Stimulated activated naive CD8-positive, alpha-beta T cell treated with anti-CD3 and anti-CD28 coated beads, Interleukin-15, amount 100 ng/mL, for 72 hours (primary cell): ENCODE results near the gene PSMB9.
"Not testable (repeated sequence)": the region's sequence is repeated elsewhere in the genome, so short reads cannot be mapped to it uniquely, and the experiment has no call there.

ENCODE experiments used
- ATAC-seq: fragments of 150-1000 bp; cut with Tn5 transposase; 2 replicates; pipeline ENCODE4 v1.10.0; 2021; ENCODE audit warnings: mild to moderate bottlenecking, moderate library complexity
- DNase-seq, 2 donors: peaks; one replicate each; pipeline ENCODE4 v3.0.0; 2021 to 2022
- H3K27ac Mint-ChIP-seq, 2 donors: one replicate each; pipeline ENCODE4 v1.8.0; 2022; ENCODE audit warnings: mild to moderate bottlenecking in 2 of 2, mixed read lengths in 2 of 2, moderate library complexity in 2 of 2
- H3K27me3 Mint-ChIP-seq: one replicate; pipeline ENCODE4 v1.8.0; 2022; ENCODE audit warnings: mixed read lengths
- H3K4me1 Mint-ChIP-seq: one replicate; pipeline ENCODE4 v1.8.0; 2022; ENCODE audit warnings: mild to moderate bottlenecking, mixed read lengths
- H3K4me3 Mint-ChIP-seq, 2 donors: one replicate each; pipeline ENCODE4 v1.8.0; 2022; ENCODE audit warnings: mild to moderate bottlenecking in 2 of 2, mixed read lengths in 2 of 2, moderate library complexity in 1 of 2
- H3K9me3 Mint-ChIP-seq, 2 donors: one replicate each; pipeline ENCODE4 v1.8.0; 2022; ENCODE audit warnings: mixed read lengths in 2 of 2

Gene PSMB9

GRCh38 chr6:32867554-32868256 is 13.7 kb downstream of the PSMB9 start:
- peak; percentile 56 for ATAC-seq
- no peak for DNase-seq
- H3K4me1 Mint-ChIP-seq = peaks cover 50% of the 10 kb centered on the region
- H3K27me3 Mint-ChIP-seq = no peaks in the 10 kb centered on the region
- H3K9me3 Mint-ChIP-seq = no peaks in the 10 kb centered on the region
- H3K27ac Mint-ChIP-seq = peak overlapping the region; percentile 35 to 91
- H3K4me3 Mint-ChIP-seq = peak overlapping the region; percentile 49 to 72

GRCh38 chr6:32868257-32868788 is 14.3 kb downstream of the PSMB9 start:
- Mint-ChIP-seq H3K4me3 (no peak overlapping the region), H3K4me1 (peaks cover 50% of the 10 kb centered on the region), H3K27ac (no peak overlapping the region), H3K9me3 (no peaks in the 10 kb centered on the region), H3K27me3 (no peaks in the 10 kb centered on the region)
- DNase-seq = peak; percentile 81 to 83
- peak; percentile 80 for ATAC-seq

GRCh38 chr6:32873947-32874346 is 20.0 kb downstream of the PSMB9 start:
- not testable (repeated sequence) for H3K27ac Mint-ChIP-seq, H3K4me3 Mint-ChIP-seq, ATAC-seq, DNase-seq, H3K27me3 Mint-ChIP-seq, H3K9me3 Mint-ChIP-seq
- H3K4me1 Mint-ChIP-seq = peaks cover 14% of the 10 kb centered on the region

GRCh38 chr6:32876603-32877002 is 22.6 kb downstream of the PSMB9 start:
- H3K27ac Mint-ChIP-seq = no peak overlapping the region
- H3K4me3 Mint-ChIP-seq = no peak overlapping the region
- DNase-seq (no peak), ATAC-seq (no peak)
- H3K4me1 Mint-ChIP-seq = no peaks in the 10 kb centered on the region
- H3K27me3 Mint-ChIP-seq = no peaks in the 10 kb centered on the region
- H3K9me3 Mint-ChIP-seq = no peaks in the 10 kb centered on the region

- Mint-ChIP-seq H3K27ac (no peak overlapping the region), H3K9me3 (no peaks in the 10 kb centered on the region), H3K4me1 (no peaks in the 10 kb centered on the region), H3K27me3 (no peaks in the 10 kb centered on the region), H3K4me3 (no peak overlapping the region)
- DNase-seq (no peak), ATAC-seq (no peak)
These were observed 25.7 kb downstream of the PSMB9 start for GRCh38 chr6:32879691-32880090.

GRCh38 chr6:32880962-32881361 is 27.0 kb downstream of the PSMB9 start:
- H3K4me3 Mint-ChIP-seq, ATAC-seq: not testable (repeated sequence)

GRCh38 chr6:32882879-32883250 is 28.9 kb downstream of the PSMB9 start:
- ATAC-seq = no peak
- Mint-ChIP-seq H3K9me3 (no peaks in the 10 kb centered on the region), H3K27me3 (no peaks in the 10 kb centered on the region), H3K27ac (no peak overlapping the region), H3K4me3 (no peak overlapping the region), H3K4me1 (no peaks in the 10 kb centered on the region)
- no peak for DNase-seq

More at GRCh38 chr6:32880962-32881361, 27.0 kb downstream of the PSMB9 start:
- not testable (repeated sequence) for H3K4me1 Mint-ChIP-seq, H3K9me3 Mint-ChIP-seq, H3K27me3 Mint-ChIP-seq, DNase-seq, H3K27ac Mint-ChIP-seq

- no peaks in the 10 kb centered on the region for H3K27me3 Mint-ChIP-seq
- H3K4me1 Mint-ChIP-seq = no peaks in the 10 kb centered on the region
- no peaks in the 10 kb centered on the region for H3K9me3 Mint-ChIP-seq
- H3K27ac Mint-ChIP-seq = no peak overlapping the region
- no peak for DNase-seq
- ATAC-seq = no peak
- H3K4me3 Mint-ChIP-seq = no peak overlapping the region
These were observed 29.8 kb downstream of the PSMB9 start for GRCh38 chr6:32883789-32884188.

- H3K27ac Mint-ChIP-seq = no peak overlapping the region
- DNase-seq (no peak), ATAC-seq (no peak)
- H3K27me3 Mint-ChIP-seq = no peaks in the 10 kb centered on the region
- H3K4me1 Mint-ChIP-seq = no peaks in the 10 kb centered on the region
- no peak overlapping the region for H3K4me3 Mint-ChIP-seq
- no peaks in the 10 kb centered on the region for H3K9me3 Mint-ChIP-seq
These were observed 31.8 kb downstream of the PSMB9 start for GRCh38 chr6:32885698-32886286.

- Mint-ChIP-seq H3K27ac (no peak overlapping the region), H3K4me3 (no peak overlapping the region), H3K4me1 (no peaks in the 10 kb centered on the region), H3K27me3 (no peaks in the 10 kb centered on the region), H3K9me3 (no peaks in the 10 kb centered on the region)
- ATAC-seq (no peak), DNase-seq (no peak)
These were observed 32.8 kb downstream of the PSMB9 start for GRCh38 chr6:32886681-32887383.

- ATAC-seq = no peak
- no peak overlapping the region for H3K27ac Mint-ChIP-seq
These were observed 33.6 kb downstream of the PSMB9 start for GRCh38 chr6:32887616-32888015.

GRCh38 chr6:32888576-32888975 is 34.6 kb downstream of the PSMB9 start:
- no peak overlapping the region for H3K4me3 Mint-ChIP-seq
- H3K4me1 Mint-ChIP-seq = peaks cover 7% of the 10 kb centered on the region
- DNase-seq = no peak
- H3K27ac Mint-ChIP-seq = no peak overlapping the region
- ATAC-seq = no peak
- no peaks in the 10 kb centered on the region for H3K9me3 Mint-ChIP-seq
- no peaks in the 10 kb centered on the region for H3K27me3 Mint-ChIP-seq

More at GRCh38 chr6:32887616-32888015, 33.6 kb downstream of the PSMB9 start:
- H3K4me3 Mint-ChIP-seq = no peak overlapping the region
- no peaks in the 10 kb centered on the region for H3K27me3 Mint-ChIP-seq
- H3K4me1 Mint-ChIP-seq = no peaks in the 10 kb centered on the region
- DNase-seq = no peak
- no peaks in the 10 kb centered on the region for H3K9me3 Mint-ChIP-seq

GRCh38 chr6:32889533-32889932 is 35.5 kb downstream of the PSMB9 start:
- no peaks in the 10 kb centered on the region for H3K27me3 Mint-ChIP-seq
- H3K4me3 Mint-ChIP-seq = no peak overlapping the region
- no peak for ATAC-seq

GRCh38 chr6:32890831-32891230 is 36.8 kb downstream of the PSMB9 start:
- no peaks in the 10 kb centered on the region for H3K27me3 Mint-ChIP-seq
- H3K4me3 Mint-ChIP-seq = no peak overlapping the region
- ATAC-seq (no peak), DNase-seq (no peak)
- no peak overlapping the region for H3K27ac Mint-ChIP-seq
- H3K4me1 Mint-ChIP-seq = peaks cover 21% of the 10 kb centered on the region
- H3K9me3 Mint-ChIP-seq = no peaks in the 10 kb centered on the region

More at GRCh38 chr6:32889533-32889932, 35.5 kb downstream of the PSMB9 start:
- H3K27ac Mint-ChIP-seq = no peak overlapping the region
- peaks cover 12% of the 10 kb centered on the region for H3K4me1 Mint-ChIP-seq
- DNase-seq = no peak
- H3K9me3 Mint-ChIP-seq = no peaks in the 10 kb centered on the region

GRCh38 chr6:32894085-32895005 is 40.4 kb downstream of the PSMB9 start:
- ATAC-seq (peak; percentile 99), DNase-seq (peak; percentile 97 to 98)
- H3K4me1 Mint-ChIP-seq = peaks cover 43% of the 10 kb centered on the region
- no peaks in the 10 kb centered on the region for H3K27me3 Mint-ChIP-seq
- H3K9me3 Mint-ChIP-seq = no peaks in the 10 kb centered on the region
- H3K27ac Mint-ChIP-seq = peak overlapping the region; percentile 94 to 97
- H3K4me3 Mint-ChIP-seq = peak overlapping the region; percentile 96 to 99
